Stimulated activated CD8-positive, alpha-beta memory T cell treated with anti-CD3 and anti-CD28 coated beads, Interleukin-4, amount 100 ng/mL, for 4 hours (primary cell): ENCODE measurements around the gene SOWAHB.
"Not testable (repeated sequence)": the region's sequence is repeated elsewhere in the genome, so short reads cannot be mapped to it uniquely, and the experiment has no call there.

Experiments
- DNase-seq, 2 donors: peaks; one replicate each; pipeline ENCODE4 v3.0.0-alpha.2; 2020; ENCODE audit warnings: low read depth in 2 of 2, low spot score in 1 of 2

Gene SOWAHB

DNA sequence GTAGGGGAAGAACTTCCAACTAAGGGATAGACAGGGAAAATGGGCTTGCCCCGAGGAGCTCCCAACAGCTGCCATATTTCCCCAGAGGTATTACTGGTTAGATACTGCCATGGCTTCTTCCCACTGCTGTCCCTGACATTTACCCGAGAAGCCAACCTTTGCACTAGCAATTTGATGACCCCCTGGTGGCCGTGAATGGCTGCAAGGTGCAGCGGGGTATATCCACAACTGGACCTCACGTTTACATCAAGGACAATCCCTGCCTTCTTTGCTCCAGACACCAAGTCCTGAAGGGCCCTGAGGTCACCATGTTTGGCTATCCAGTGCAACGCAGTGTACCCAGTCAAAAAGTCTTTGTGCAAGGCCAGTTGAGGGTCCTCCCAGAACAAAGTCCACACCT, 2.3 kb downstream of the SOWAHB start:
- DNase-seq, result no peak

DNA sequence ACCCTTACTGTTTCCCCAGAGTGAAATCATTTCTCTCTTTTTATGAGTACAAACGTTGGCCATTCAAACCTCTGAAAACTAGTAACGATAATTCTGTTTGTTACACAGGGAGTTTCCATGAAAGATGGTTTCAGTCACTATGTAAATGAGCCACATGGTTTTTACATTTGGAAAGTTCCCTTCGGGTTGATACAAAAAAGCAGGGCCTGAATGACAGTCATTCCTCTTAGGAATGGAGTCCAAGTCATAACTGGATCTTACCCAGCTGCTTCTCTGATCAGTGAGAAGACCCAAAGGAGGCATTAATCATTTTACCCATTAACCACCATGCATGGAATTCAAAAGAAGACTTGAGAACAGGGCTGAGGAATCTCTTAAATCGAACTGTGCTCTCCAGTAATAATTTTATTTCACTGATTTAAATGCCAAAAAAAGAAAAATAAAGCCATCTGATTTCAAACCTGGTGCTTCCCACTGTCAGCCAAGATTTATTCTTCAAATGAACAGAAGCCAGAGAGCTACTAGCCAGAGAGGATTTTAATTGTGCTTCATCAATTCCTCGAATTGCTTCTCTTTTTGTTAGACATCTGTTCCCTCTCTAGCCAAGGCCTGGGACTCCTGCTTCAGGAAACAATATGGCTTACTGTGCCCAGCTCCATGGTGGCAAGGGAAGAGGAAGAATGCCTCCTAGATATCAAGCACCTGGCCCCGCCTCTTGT, 3.2 kb downstream of the SOWAHB start:
- DNase-seq, result no peak

DNA sequence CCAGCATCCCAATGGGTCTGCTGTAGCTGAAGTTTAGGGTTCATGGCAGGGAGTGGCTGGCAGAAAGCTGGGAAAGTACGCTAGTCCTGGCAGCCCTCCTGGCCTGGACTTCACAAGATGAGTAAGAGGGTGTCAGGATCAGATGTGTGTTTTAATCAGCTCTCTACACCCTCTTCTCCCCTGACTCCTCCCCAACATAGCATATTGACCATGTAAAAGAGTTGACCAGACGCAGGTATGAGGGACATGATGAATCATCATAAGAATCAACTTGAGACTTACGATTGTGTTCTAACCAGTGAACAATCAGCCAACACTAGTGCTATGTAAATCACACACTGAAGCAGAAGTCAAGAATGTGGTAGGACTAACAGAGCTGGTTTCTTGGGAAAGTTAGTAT, 5.3 kb downstream of the SOWAHB start:
- DNase-seq, result no peak

DNA sequence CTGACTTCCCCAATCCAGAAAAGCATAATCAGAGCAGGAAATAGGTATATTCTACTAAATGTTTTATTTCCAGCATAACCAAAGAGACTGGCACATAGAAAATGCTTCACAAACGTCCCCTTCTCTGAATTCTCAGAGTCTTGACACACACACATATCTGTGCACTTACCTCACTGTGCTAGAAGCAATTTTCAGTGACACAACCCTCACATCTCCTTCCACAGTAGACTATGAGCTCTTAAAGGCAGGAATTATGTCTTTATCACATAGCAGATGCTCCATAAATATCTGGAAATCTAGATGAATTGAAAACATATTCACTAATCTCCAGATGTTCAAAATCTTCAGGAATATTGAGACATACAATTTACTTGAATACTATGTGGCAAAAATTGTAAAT, 5.9 kb downstream of the SOWAHB start:
- DNase-seq, result no peak

DNA sequence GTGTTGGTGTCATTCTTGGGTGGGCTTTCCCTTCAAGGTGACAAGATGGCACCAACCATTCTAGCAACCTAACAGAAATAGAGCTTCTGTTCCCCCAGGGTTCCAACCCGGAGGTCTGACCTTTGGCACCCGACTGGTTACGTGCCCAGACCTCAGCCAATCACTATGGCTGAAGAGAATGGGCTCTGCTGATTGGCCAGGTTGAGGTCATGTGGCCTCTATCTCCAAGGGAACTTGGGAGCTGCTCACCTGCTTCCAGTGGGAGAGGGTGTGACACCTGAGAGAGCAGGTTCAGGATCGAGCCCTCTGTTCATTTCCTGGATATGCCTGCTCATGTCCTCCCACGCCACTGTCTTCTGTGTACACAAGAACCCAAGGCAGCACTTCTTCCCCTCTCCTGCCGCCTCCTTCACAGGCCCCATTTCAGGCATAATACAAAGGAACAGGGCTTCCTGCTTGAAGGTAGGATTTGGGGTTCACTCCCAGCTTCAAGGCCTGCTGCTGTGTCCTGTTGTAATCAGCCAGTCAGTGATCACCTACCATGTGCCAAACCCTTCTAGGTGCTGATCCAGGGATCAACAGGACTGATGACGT, 11.0 kb downstream of the SOWAHB start:
- no peak for DNase-seq

DNA sequence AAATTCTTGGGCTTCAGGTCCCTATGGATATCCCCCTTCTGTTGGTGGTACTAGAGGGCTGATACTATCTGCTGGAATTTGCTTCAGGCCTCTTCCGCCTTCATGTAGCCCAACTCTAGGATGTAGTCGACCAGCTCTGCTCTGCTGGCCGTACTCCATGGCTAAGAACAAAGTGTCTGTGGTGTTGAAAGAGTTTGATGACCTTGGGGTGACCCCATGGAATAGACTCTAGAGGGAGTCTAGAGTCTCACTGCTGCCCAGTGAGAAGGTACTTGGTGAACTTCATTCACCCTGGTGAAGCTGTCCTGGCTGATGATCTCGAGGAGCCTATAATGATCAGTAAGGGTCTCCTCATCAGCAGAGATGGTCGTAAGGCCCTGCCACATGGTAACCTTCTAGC, 11.7 kb downstream of the SOWAHB start:
- no peak for DNase-seq

DNA sequence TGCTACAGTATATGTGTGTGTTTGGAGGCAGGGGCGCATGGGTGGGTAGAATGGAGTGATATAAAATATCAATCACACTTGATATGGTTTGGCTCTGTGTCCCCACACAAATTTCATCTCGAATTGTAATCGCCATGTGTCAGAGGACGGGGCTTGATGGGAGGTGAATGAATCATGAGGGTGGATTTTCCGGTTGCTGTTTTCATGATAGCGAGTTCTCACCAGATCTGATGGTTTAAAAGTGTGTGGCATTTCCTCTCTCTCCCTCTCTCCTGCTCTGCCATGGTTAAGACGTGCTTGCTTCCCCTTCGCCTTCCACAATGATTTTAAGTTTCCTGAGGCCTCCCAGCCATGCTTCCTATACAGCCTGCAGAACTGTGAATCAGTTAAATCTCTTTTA, 14.8 kb downstream of the SOWAHB start:
- DNase-seq, result no peak

DNA sequence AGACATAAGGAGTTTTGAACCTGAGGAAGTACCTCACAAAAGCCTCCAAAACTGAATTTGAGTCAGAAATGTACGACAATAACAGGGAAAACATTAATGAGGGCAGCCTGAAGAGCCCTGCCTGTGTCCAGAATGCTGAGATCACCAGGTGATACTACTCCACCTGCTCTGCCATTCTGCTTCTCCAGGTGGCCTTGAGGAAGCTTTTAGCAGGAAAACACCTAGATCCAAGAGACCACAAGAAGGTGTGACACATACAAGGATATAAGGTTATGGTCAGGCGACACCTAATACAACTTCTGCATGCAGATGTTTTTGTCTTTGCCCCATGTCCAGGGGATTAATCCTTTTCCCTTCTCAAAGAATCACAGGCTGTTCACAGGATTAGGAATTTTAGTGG, 15.3 kb downstream of the SOWAHB start:
- DNase-seq, result no peak

DNA sequence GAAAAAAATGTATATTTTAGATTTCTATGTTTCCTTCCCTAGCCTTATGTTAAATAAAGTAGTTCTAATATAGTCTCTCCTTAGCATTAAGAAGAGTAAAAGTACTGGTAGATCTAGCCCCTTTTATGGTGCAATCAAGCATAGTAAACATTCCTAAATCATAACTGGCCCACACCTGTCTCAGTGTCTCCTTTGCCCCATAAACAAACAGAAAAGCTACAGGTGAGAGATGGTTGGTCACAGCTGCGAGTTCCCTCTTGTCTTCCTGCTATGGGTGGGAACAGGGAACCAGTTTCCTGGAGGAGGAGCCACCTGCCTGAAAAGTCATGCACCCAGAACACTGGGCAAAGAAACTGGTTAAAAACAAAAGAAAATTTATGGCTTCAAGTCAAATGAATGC, 16.6 kb downstream of the SOWAHB start:
- no peak for DNase-seq

DNA sequence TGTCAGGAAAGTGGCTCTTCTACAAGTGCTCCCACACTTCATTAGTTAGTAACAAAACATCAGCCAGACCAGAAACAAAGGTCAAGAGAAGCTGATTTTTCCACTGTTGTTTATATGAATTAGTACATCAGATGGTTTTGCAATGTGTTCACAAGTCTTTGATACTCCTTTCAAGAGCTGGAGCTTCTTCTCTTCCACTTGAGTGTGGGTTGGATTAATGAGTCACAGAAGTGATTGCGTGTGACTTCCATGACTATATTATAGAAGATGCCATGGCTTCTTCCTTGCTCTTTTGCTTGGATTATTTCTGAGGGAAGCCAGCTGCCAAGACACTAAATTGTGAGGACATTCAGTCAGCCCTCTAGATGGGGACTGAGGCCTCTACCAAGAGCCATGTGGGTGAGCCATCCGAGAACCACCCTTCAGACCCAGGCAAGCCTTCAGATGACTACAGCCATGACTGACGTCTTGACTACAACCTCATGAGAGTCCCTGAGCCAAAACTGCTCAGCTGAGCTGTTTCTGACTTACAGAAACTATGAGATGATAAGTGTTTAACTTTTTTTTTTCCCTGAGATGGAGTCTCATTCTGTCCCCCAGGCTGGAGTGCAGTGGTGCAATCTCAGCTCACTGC, 18.1 kb downstream of the SOWAHB start:
- DNase-seq, result no peak

DNA sequence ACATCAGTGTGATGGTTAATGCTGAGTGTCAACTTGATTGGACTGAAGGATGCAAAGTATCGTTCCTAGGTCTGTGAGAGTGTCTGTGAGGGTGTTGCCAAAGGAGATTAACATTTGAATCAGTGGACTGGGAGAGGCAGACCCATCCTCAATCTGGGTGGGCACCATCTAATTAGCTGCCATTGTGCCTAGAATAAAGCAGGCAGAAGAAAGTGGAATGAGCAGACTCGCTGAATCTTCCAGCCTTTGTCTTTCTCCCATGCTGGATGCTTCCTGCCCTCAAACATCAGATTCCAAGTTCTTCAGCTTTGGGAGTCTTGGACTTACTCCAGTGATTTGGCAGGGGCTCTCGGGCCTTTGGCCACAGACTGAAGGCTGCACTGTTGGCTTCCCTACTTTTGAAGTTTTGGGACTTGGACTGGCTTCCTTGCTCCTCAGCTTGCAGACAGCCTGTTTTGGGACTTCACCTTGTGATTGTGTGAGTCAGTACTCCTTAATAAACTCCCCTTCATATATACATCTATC, 19.2 kb downstream of the SOWAHB start:
- DNase-seq, result not testable (repeated sequence)

DNA sequence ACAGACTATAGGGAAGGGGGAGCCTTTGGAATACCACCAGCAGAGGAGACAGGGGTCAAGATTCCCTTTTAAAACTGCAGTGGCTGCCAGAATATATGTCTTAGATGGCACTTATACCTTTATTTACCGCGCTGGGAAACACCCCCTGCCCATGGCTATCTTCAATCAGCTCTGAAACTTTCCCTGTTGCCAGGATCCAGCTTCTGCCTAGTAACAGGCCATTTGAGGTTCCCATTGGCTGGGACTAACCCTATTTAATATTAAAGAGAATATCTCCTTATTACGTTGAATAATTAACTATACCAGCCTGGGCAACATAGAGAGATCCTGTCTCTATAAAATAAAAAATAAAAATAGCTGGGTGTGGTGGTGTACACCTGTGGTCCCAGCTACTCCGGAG, 23.8 kb downstream of the SOWAHB start:
- no peak for DNase-seq

DNA sequence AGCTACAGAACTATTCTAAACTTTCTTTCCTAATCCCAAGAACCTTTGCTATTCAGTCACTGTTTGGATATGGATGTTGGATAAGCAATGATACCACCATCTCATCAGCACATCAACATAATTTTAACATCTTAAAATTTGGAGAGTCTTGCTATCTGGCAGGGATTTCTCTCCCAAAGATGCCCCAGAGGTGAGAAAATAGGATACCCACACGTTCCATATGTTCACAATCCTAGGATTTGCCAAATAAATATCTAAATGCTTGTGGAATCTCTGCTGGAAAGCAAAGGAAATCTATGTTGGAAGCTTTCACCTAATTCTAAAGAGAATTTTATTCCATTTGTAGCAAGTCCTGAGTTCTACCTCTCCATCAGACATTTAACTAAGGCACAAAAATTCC, 24.4 kb downstream of the SOWAHB start:
- DNase-seq, result no peak

DNA sequence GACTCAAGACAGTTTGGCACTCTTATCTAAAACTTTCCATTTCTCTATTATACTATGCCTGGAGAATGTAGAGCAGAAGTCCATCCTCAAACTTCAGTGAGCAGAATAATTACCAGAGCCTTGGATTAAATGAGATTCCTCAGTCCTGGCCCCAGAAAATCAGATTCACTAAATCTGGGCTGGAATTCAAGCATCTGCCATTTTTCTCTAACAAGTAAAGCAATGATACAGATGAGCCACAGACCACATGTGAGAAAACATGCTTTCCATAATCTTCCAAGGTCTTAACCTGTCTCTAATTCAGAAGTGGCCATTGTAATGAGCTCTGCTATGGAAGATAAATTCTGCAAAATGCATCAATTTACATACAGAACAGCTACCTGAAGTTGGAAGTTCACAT, 25.4 kb downstream of the SOWAHB start:
- no peak for DNase-seq

DNA sequence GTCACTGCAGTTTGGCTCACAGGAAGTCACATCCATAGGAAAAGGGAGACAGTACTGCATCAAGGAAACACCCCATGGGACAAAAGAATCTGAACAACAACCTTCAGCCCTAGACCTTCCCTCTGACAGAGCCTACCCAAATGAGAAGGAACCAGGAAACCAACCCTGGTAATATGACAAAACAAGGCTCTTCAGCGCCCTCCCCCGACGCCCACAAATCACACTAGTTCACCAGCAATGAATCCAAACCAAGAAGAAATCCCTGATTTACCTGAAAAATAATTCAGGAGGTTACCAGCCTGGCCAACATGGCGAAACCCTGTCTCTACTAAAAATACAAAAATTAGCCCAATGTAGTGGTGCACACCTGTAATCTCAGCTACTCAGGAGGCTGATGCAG, 29.2 kb downstream of the SOWAHB start:
- not testable (repeated sequence) for DNase-seq

DNA sequence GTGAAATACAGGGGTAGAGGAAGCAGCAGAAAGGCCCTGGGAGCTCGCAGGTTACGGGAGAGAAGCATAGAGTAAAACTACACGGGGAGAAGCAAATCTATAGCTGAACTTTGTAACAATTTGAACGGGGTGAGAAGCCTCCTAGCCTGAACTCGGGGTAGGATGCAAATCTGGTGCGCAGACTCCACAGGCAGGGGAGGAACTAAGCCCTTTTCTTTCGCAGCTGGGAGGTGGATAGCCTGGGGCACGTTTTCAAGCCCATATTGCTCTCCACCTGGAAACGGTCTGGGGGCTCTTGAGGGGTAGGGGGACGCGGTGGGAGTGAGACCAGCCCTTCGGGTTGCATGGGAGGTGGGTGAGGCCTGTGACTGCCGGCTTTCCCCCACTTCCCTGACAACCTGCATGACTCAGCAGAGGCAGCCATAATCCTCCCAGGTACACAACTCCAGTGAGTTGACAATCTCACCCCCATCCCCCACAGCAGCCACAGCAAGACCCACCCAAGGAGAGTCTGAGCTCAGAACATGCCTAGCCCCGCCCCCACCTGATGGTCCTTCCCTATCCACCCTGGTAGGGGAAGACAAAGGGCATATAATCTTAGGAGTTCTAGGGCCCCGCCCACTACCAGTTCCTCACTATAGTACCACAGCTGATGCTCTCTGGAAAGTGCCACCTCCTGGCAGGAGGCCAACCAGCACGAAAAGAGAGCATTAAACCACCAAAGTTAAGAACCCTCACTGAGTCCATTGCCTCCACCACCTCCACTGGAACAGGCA, 29.9 kb downstream of the SOWAHB start:
- no peak for DNase-seq

DNA sequence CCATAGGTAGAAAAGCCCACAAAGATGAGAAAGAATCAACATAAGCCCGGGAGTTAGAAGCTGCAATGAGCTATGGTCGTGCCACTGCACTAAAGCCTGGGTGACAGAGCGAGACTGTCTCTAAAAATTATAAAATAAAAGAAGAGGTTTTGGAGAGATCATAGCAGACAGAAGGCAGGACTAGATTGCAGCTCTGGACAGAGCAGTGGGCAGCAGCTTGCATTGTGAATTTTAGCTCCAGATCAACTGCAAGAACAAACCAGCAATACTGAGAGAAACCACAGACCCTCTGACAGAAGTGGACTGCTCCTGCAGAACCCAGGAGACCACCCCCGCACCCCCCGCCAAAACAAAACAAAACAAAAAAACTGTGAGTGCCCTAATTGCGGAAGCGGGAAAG, 30.6 kb downstream of the SOWAHB start:
- no peak for DNase-seq

DNA sequence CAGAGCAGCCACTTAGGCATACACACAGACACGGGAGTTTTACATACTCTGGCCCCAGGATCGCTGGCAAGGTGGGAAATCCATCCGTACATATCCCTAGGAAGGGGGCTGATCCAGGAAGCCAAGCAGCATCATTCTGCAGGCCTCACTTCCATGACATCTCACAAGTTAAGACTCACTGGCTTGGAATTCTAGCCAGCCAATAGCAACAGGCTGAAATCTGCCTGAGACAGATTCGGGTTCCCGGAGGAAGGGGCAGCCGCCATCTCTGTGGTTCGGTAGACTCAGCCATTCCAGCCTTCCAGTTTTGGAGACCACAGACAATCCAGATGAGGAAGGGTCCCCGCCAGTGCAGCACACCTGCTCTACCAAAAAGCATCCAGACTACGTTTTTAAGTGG, 31.3 kb downstream of the SOWAHB start:
- DNase-seq, result no peak

DNA sequence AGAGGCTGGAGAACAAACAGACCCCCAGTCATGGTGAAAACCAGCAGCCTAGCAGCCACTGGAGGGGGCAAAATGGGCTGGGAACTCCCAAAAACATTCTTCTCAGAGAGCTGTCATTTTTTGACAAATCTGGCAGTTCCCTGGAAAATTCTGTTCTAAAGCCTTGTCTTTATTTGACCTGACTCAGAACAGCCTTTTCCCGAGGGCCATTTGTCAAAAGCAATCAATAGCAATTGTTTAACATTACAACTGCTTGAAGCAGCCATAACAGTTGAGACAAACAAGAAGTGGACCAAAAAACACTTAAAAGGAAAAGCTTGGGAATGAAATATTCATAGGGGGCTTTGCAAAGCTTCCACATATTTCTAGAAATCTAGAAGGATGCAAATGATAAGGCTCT, 39.6 kb downstream of the SOWAHB start:
- DNase-seq, result no peak

DNA sequence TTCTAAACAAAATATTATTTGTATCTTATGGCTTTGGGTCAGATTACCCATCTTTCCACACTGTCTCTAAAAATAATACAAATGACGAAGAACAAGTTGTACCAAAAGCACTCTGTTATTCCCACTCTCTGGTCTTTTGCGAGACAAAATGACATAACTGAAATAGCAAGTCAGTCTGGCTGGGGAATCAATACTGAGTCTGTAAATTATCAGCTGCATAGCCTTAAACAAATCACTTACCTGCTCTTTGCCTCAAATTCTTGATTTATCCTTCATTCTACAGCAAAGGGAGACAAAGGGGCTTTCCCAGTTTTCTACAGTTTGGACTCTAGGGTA, 40.9 kb downstream of the SOWAHB start:
- DNase-seq, result no peak

DNA sequence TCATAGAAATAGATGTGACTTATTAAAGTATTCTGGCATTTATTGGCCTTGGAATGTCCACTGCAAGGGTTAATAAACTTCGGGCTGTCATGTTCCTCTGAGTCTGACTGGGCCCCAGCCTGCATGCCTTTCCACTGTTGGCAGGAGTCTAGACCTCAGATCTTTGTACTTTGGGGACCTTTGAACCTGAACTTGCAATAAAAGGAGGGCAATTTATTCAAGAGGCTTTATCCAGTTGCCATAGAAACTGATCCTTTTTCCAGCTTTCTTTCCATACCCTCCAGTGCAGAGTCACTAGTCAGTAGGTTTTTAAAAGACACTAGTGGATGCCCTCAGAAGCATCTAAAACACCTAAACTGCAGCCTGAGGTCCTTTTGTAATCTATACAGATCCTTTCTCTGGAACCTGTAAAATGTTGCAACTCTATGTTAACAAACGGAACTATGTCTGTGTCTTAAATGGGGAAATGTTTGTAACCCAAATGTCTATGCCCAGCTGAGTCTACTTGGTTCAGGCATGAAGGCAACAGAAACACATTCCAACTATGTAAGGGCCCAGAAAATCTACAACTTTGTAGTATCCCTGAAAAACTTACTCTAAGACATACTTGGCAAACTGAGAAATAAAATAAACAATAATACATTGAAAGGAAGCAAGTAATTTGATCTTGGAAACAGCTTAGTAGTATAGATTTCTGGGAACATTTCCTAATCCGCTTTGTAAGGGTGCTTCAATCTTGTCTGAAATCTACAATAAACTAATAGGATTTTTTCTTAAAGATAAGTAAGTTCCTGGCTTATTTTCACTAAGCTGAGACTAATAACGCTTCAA, 41.5 kb downstream of the SOWAHB start:
- DNase-seq, result no peak
